HG02571 (cell line): ENCODE data around the gene MDH2.
"Not testable (repeated sequence)": the region's sequence is repeated elsewhere in the genome, so short reads cannot be mapped to it uniquely, and the experiment has no call there.

ENCODE experiments used
- ATAC-seq: cut with Tn5 transposase; IDR thresholded peaks from one replicate; pipeline ENCODE4 v1.9.1; 2021; ENCODE audit warnings: mild to moderate bottlenecking, moderate library complexity; ENCODE audit not compliant: unreplicated experiment

MDH2 gene

DNA sequence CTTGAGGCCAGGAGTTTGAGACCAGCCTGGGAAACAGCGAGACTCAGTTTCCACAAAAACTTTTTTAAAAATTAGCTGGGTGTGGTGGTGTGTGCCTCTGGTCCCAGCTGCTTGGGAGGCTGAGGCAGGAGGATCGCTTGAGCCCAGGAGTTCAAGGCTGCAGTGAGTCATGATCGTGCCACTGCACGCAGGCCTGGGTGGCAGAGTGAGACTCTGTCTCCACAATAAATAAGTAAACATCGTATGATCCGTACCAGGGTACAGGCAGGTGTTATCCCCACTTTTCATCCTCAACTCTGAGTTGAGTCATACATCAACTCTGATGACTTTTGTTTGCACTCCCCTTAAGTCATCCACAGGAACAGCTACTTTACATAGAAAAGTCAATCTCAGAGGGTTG is 58.2 kb downstream of the MDH2 start:
- not testable (repeated sequence) for ATAC-seq

- no peak for ATAC-seq
These were observed 59.0 kb downstream of the MDH2 start for GRCh38 chr7:76106893-76107292.

- no peak for ATAC-seq
These were observed 60.8 kb downstream of the MDH2 start for GRCh38 chr7:76108540-76109233.

- ATAC-seq = not testable (repeated sequence)
These were observed 65.2 kb downstream of the MDH2 start for GRCh38 chr7:76113042-76113630.

GRCh38 chr7:76114742-76115141 is 66.8 kb downstream of the MDH2 start:
- ATAC-seq = not testable (repeated sequence)
